Activated naive CD4-positive, alpha-beta T cell treated with anti-CD3 and anti-CD28 coated beads, Interleukin-2, amount 50 U/mL, for 16 hours (primary cell): ENCODE measurements around the gene PRDM16.

Experiments
- DNase-seq: peaks from one replicate; pipeline ENCODE4 v3.0.0-alpha.2; 2020

PRDM16 gene

DNA sequence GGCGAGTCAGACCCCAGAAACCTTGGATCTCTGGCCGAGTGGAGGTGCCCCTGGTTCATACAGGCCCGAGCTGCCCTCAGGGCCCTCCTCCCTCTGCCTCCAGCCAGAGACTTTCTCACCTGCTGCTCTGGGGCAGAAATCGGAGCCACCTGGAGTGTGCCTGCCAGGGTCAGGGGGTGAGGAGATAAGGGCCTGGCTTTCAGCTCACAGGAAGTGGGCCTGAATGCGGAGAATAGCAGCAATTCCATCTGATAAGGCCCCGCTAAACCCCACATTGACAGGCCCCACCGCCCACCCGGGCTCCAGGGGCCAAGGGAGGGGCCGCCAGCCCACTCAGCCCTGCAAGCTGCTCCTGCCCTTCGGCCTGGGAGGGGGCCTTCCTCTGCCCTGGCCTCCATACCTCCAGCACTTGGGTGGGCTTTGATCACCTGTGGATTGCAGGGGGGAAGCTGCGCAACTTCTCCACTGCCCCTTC is 261.8 kb downstream of the PRDM16 start:
- DNase-seq: no peak

DNA sequence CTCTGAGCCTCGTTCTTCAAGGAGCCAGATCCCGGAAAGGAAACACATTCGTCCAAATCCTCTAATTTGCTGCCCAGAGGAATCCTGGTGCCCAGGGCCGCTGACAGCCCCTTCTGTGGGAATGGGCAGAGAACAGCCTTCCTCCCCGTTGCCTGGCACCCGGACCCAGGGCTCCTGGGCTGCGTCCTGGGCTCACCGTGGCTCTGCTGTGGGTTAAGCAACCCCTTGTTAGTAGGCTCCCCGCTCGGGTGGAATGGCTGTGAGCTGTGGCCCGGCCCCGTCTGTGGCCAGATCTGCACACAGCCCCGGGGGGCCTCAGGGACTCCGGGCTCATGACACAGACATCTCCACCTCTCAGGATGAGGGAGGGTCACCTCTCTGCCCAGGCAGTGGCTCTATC is 262.6 kb downstream of the PRDM16 start:
- DNase-seq: no peak

DNA sequence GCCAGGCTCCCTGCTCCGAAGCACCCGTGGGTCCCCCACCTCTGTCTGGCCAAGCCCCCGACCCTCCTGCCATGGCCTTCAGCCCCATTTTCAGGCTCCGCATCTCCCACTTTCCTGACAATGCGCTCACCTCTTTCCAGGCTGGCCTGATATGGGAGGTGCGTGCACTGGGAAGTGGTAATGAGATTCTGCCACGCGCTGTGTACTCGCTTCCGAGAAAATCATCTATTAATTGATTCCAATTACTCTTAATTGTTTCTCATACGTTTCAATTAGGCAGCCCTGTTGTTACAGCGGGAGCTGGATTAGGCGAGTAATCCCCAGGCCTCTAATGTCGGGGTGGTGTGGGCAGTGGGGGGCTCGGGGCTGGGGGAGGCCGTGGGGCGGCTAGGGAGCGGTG is 263.0 kb downstream of the PRDM16 start:
- DNase-seq: no peak

DNA sequence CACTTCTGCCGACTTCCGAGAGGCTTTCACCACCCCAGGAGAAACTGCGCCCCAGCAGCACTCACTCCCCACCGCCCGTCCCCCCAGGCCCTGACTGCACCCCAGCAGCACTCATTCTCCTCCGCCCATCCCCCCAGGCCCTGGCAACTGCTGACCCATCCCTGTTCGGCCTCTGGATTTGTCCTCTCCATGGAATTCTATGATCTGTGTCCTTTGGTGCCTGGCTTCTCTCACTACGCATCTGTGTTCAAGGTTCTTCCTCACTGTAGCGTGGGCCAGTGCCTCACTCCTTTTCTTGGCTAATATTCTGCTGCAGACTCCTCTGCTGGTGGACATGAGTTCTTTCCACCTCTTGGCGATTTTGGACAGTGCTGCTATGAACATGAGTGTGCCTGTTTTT is 263.7 kb downstream of the PRDM16 start:
- DNase-seq: no peak

DNA sequence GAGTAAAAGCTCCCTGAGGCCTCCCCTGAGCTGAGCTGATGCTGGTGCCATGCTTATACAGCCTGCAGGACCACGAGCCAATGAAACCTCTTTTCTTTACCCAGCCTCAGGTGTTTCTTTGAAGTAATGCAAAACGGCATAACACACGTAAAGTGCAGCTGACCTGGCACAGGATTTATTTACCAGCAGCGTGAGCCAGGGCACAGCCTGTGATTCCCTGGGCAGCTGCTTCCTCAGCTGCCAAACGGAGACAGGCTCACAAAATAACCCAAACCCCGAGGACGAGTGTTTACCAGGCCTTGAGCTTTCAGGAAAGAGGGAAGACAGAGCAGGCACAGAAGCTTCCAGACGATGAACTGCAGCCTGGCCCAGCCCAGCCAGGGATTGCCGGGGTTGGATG is 264.9 kb downstream of the PRDM16 start:
- no peak for DNase-seq

DNA sequence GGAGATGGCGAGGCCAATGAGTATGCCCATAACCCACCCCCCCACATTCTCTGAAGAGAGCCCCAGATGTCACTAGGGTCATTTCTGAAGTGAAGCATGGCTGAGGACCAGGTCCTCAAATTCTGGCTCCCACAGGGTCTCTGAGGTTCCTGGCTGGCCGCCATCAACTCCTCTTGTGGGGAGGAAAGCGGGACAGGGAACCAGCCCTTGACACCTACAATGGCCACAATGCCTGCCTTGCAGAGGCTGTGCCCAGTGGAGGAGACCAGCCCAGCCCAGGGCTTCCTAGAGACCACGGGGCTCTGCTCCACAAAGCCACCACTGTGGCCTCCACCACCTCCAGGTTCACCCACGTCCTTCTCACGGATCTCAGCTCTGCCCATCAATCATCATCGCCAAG is 265.4 kb downstream of the PRDM16 start:
- DNase-seq: no peak

DNA sequence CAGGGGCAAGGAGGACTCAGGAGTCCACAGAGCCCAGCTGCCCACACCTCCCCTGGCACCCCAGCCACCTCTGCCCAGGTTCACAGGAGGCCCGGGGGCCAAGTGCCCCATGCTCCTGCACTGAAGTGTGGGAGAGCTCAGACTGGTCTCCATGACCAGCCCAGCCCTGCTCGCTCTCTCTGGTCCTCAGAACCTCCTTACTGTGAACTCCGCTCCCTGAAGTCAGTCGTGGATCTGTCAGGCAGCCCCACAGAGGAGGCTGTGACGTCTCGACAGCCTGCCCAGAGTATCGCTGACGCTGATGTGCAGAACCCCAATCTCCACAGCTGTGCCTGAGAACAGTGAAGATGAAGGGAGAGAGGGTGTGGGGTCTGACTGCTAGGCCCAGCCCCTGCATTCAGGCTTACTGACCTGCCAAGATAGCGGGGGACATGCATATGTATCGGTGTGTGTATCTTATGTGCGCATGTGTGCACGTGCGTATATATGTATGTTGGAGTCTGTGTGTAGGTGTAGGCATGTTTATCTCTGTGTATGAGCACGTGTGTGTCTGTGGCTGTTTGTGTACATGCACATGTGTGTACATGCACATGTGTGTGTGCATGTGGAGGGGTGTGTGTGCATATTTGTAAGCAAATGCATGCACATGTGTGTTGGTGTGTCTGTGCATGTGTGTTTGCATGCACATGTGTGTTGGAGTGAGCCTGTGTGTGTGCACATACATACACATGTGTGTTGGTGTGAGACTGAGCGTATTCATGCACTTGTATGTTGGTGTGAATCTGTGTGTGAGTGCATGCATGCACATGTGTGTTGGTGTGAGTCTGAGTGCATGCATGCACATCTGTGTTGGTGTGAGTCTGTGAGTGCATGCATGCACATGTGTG is 267.0 kb downstream of the PRDM16 start:
- no peak for DNase-seq

DNA sequence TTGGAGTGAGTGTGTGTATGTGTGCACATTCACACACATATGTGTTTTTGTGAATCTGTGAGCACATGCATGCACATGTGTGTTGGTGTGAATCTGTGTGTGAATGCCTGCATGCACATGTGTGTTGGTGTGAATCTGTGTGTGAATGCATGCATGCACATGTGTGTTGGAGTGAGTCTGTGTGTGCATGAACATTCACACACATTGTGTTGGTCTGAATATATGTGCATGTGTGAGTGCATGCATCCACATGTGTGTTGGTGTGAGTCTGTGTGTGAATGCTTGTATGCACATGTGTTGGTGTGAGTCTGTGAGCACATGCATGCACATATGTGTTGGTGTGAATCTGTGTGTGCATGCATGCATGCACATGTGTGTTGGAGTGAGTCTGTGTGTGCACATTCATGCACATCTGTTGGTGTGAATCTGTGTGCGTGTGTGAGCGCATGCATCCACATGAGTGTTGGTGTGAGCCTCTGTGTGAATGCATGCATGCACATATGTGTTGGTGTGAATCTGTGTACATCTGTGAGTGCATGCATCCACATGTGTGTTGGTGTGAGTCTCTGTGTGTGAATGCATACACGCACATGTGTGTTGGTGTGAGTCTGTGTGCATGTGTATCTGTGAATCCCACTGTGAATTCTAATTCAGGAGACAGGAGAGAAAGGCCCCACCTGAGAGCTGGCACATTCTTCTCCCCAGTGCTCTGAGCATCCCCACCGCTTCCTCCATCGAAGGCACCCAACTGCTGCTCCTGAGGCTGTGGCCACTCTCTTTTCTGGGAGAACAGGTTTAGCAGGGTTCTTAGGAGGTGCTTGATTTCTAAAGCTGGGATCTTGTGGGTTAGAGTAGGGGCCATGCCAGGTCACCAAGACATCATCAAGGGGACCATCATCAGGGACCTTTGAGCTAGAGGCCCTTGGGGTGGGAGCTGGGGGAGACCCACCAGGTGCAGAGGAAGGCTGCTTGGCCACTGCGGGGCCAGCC is 267.9 kb downstream of the PRDM16 start:
- no peak for DNase-seq

DNA sequence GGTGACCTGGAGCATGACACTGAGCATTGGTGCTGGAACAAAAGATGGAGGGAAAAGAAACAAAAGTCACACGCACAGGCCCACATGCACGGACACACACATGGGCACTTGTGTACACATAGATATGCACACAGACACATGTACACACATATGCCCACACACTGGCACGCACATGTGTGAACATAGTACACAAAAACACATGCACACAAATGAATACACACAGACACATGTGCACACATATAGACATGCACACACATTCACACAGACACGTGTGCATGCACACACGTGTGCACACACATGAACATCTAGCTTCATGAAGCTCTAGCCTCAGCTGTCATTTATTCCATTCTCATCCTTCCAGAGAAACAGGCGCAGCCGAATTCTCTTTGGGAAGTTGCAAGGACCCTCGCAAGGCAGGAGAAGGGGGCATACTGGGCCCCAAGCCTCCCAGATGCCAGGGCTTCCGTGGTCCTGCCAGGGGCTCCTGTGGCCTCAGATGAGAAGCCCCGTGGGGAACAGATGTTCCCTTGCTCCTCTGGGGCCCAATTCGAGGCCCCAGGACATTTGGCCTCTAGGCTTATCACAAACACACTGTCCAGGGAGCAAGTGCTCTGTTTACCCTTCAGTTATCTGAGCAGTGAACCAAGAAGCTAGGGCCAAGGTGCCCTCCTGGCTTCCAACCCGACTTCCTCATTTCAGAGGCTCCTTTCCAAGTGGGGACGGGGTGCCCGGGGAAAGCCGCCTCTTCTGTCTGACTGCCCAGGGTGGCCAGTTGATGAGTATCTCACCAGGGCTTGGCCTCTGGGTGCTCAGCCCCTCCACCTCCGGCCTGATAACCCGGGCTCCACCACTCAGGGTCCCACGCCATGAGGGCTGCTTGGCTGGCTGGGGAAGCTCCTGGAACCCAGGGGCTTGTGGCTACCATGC is 269.1 kb downstream of the PRDM16 start:
- no peak for DNase-seq

DNA sequence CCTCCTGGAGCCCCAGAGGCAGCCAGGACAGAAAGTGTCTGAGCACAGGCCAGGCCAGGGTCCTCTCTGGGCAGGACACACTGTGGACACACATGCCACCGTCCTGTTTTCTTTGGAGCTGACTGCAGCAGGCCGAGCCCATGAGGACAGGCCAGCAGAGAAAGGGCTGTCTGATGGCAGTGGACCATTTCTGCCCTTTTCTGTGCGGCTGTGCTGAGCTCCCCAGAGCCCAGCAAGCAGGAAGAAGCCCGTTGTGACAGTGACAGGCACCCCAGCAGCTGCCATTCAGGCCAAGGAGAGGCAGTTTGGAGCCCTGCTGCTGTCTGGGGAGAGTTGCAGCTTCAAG is 269.7 kb downstream of the PRDM16 start:
- no peak for DNase-seq

DNA sequence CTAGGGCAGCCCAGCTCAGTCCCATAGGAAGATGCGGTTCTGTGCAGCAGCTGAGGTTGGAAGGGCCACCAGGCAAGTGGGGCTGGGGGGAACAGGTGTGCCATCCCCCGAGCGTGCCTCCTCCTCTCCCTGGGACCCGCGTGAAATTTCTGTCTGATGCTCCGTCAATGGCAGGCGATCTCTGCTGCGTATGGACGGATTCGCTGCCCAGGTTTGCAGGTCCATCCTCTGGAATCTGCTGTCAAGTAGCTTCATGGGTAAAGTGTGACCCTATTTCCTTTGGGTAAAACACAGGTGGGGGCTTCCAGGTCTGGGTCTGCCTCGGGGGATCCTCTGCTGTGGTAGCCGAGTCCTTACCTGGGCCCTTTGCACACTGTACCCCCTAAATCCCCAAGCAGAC is 270.9 kb downstream of the PRDM16 start:
- DNase-seq: no peak

DNA sequence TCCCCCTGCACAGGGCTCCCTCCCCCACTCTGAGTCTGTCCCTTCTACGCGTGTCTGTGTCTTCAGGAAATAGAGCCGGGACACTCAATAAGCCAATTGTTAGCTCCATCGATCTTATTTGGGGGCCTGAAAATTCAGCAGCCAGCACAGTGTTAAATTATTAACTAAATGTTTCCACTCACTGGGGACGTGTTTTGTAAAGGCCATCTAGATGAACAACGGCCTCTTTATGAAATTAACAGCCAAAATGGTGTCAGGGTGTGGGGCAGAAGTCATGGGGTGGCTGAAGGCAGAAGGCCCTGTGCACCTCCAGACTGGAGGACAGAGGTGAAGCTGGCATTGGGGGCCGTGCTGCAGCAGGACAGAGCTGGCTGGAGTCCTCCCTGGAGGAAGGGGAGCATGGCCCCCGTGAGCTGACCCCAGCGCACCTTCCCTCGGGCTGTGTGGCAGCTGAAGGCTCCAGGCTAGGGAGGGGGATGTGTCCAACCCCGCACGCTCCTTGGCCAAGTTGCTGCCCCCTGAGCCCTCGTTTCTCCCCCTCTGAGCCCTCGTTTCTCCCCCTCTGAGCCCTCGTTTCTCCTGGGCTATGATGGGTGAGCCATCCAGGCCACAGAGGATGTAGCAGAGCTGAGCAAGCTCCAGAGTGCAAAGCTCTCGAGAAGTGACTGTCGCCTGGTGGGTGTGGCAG is 271.7 kb downstream of the PRDM16 start:
- DNase-seq: no peak

DNA sequence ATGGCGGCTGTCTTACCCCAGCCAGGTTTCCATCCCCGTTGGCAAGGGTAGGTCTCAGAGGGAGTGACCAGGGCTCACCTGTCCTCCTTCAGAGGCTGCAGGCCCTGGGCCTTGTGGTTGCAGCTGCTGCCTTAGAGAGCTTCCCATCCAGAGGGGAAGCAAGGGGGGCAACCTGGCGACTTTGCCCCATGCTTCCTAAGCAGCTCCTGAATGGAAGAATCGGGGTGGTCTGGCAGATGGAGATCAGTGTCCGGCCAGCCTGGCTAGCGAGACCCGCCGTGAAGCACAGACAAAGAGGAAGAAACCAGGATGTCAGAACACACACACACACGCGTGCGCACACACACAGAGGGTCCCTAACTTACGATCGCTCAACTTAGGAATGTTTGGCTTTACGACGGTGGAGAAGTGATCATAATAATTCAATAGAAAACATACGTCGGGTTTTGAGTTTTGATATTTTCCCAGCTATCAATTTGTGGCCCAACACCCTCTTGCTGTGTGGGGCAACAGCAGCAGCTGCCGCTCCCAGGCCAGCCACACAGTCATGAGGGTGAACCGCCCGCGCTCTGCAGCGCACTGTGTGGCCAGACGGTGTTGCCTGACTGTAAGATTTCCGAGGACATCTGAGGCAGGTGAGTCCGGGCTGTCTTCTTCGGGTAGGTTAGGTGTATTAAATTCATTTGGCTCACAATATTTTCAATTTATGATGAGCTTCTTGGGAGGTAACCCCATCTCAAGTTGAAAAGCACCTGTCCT is 272.4 kb downstream of the PRDM16 start:
- no peak for DNase-seq

DNA sequence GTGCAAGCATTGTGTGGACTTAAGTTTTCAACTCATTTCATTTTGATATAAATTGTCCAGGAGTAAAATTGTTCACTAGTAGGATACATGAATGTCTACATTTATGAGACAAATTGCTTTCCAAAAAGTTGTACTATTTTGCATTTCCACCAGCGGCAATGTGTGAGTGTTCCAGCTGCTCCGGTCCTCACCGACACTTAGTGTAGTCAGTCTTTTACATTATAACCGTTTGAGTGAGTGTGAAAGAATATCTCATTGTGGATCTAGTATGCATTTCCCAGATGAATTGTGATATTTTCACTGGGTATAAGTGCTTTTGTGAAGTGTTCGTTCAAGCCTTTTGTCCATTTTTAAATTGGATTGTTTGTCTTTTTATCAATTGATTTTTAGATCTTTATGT is 274.0 kb downstream of the PRDM16 start:
- DNase-seq: no peak

DNA sequence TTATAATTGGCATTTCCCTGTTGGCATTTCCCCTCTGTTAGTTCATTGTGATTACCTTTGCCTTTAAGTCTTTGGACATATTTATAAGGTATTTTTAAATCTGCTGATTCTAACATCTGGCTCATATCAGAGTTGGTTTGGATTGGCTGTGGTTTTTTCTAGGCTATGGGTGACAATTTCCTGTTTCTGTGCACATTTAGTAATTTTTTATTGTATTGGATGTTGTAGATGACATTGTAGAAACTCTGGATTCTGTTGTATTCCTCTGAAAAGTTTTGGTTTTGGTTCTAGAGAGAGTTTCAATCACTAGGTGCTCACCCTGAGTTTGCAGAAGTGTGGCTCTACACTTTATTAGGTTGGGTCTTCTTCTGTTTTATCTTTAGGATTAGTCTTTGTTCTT is 275.4 kb downstream of the PRDM16 start:
- no peak for DNase-seq

DNA sequence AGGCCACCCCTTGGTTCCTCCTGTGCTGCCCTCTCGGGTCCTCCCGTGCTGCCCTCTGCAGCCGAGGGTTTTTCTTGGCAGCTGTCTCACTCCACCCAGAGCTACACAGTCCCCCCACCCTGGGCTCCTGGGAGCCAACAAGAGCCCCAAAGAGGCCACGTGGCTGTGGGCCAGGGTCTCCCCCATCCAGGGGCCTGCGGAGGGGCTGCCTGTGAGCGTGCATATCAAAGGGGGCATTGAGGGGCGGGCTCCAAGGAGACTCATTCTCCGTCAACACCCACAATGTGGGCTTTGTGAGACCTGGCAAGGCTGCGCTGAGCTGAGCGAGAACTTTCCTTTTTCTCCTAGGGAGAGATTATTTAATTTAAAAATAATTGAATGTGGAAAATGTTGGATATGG is 276.8 kb downstream of the PRDM16 start:
- DNase-seq: no peak

DNA sequence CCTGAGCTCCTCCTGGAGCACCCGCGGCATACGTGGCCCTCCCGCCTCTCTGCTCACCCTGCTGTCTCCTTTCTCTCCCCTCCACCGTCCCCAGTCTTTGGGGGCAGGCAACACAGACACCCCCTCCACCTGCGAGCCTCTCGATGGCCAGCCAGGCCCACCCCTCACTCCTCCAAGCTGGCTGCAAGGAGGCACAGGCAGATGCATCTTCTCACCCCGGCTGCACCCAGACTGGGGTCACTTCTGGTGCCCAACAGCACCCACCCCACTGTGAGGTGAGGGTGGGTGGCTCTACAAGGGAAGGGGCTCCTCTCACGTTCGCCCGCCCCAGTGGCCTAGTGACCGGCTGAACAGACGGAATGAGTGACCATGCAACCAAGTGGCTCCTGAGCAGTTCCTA is 277.5 kb downstream of the PRDM16 start:
- no peak for DNase-seq

DNA sequence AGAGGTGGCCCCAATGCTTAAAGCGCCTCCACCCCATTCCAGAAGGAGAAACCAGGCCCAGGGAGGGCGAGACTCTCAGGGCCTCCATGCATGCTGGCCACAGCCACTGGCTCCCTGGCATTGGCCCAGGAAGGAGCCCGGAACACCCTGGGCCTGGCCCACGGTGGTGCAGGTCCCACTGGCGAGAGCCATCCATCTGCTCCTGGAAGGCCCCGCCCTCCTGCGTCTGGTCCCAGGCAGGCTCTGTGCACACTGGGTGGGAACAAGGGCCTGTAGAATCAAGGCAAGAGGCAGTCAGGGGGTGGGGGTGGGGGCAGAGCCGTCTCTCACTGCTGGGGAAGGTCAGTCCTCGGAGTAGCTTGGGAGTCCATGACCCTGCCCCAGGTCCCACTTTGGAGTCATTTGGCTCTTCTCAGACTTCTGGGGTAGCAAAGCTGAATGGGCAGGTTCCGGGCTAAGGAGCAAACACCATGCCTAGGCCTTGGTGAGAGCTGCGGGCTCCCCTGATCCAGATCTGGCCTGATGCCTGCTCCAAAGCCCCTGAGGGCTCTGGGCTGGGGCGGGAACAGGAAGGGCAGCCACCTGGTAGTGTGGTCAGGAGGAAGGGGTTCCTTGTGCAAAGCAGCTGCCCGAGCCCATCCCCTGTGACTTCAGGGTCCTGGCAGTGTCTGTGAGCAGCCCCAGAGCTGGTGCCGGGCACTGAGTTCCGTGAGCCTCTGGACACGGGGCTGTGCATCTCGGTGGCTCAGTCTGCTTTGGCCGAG is 278.4 kb downstream of the PRDM16 start:
- no peak for DNase-seq

DNA sequence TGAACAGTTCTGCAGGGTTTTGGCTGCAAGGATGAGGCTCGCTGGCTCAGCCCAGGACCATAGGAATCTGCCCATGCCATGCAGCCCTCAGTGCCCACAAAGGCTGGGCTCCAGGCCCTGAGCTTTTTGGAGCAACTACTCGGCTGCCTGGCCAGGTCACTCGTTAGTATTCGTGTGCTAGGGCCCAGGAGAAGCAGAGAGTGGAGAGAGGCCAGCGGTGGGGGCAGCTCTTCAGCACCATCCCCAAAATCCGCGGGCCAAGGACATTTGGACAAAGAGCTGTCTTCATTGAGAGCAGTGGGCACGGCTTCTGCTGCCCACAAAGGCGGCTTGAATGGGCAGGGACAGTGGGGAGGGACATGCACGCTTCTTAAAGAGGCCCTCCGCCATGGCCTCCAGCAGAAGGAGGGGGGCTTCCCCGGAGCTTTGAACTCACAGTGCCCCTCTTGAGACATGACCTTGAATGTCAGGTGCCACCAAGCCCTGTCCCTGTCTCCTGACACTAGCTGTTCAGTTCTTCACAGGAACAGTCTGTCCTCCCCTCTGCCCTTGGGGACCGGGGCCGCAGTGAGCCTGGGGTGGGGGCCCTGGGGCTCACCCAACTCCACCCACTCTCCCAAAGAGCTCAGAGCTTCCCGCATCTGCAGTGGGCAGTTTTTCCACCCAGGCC is 279.3 kb downstream of the PRDM16 start:
- DNase-seq: no peak
